ENCODE data around the gene POGLUT3.

DNA sequence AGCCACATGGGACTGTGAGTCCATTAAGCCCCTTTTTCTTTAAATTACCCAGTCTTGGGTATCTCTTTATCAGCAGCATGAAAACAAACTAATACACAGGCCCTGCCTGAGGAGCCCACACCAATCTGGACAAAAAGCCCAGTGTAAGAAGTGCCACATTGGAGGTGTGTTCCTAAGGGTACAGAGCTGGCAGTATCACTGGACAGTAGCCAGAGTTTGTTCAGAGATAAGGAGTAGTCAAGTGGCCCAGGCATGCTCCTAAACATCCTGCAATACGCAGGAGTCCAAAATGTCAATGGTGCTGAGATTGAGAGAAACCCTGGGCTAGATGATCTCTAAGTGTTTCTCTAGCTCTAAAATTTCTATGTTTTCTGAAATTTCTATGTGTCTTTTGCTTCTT, 27.0 kb upstream of the POGLUT3 start:
- TF ChIP-seq ATF1 (CRISPR knock-in tag; IDR thresholded peaks at IDR 0.05) (no peak), ATF1 (tag; IDR thresholded peaks at IDR 0.05) (no peak), ZNF561 (CRISPR knock-in tag; conservative IDR thresholded peaks at IDR 0.05) (no peak), JUND (IDR thresholded peaks at IDR 0.05; ENCODE audit: borderline replicate concordance, low read depth, low read length) (no peak), JUND (tag; IDR thresholded peaks at IDR 0.05; ENCODE audit: borderline replicate concordance, low read depth, low read length) (no peak), TARDBP (IDR thresholded peaks at IDR 0.05) (no peak), POLR2A (conservative IDR thresholded peaks at IDR 0.05) (no peak), HDGF (IDR thresholded peaks at IDR 0.05) (no peak), BDP1 (IDR thresholded peaks at IDR 0.05; ENCODE audit: insufficient read depth, insufficient read length) (no peak), TAF1 (IDR thresholded peaks at IDR 0.05; ENCODE audit: control insufficient read depth, extremely low read depth, insufficient read depth, low read length, severe bottlenecking) (no peak), KLF1 (tag; IDR thresholded peaks at IDR 0.05) (no peak), SETDB1 (IDR thresholded peaks at IDR 0.05; ENCODE audit: low read length) (no peak)
- TF ChIP-seq, protein P1, sequence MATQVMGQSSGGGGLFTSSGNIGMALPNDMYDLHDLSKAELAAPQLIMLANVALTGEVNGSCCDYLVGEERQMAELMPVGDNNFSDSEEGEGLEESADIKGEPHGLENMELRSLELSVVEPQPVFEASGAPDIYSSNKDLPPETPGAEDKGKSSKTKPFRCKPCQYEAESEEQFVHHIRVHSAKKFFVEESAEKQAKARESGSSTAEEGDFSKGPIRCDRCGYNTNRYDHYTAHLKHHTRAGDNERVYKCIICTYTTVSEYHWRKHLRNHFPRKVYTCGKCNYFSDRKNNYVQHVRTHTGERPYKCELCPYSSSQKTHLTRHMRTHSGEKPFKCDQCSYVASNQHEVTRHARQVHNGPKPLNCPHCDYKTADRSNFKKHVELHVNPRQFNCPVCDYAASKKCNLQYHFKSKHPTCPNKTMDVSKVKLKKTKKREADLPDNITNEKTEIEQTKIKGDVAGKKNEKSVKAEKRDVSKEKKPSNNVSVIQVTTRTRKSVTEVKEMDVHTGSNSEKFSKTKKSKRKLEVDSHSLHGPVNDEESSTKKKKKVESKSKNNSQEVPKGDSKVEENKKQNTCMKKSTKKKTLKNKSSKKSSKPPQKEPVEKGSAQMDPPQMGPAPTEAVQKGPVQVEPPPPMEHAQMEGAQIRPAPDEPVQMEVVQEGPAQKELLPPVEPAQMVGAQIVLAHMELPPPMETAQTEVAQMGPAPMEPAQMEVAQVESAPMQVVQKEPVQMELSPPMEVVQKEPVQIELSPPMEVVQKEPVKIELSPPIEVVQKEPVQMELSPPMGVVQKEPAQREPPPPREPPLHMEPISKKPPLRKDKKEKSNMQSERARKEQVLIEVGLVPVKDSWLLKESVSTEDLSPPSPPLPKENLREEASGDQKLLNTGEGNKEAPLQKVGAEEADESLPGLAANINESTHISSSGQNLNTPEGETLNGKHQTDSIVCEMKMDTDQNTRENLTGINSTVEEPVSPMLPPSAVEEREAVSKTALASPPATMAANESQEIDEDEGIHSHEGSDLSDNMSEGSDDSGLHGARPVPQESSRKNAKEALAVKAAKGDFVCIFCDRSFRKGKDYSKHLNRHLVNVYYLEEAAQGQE (IDR thresholded peaks at IDR 0.05; ENCODE audit: borderline replicate concordance), result no peak
- TF ChIP-seq, protein P1 (CRISPR knock-in tag; IDR thresholded peaks at IDR 0.05; ENCODE audit: low read depth), result no peak
- TF ChIP-seq, protein P2, sequence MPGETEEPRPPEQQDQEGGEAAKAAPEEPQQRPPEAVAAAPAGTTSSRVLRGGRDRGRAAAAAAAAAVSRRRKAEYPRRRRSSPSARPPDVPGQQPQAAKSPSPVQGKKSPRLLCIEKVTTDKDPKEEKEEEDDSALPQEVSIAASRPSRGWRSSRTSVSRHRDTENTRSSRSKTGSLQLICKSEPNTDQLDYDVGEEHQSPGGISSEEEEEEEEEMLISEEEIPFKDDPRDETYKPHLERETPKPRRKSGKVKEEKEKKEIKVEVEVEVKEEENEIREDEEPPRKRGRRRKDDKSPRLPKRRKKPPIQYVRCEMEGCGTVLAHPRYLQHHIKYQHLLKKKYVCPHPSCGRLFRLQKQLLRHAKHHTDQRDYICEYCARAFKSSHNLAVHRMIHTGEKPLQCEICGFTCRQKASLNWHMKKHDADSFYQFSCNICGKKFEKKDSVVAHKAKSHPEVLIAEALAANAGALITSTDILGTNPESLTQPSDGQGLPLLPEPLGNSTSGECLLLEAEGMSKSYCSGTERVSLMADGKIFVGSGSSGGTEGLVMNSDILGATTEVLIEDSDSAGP (CRISPR knock-in tag; IDR thresholded peaks at IDR 0.05), result no peak

All from K562 (cell line).